Measurements from ENCODE around the gene NOC2L. TPM values are rescaled to one million over a fixed set of nuclear protein-coding genes. Genes with fewer than 3 reads are reported as not detected.
A peak's percentile ranks its signal among the peaks of the same experiment; 100 is the strongest.

NOC2L gene
- total RNA-seq, 6 donors from 2014 or later, result 28.7 to 66.0 (median 51.0) TPM

DNA sequence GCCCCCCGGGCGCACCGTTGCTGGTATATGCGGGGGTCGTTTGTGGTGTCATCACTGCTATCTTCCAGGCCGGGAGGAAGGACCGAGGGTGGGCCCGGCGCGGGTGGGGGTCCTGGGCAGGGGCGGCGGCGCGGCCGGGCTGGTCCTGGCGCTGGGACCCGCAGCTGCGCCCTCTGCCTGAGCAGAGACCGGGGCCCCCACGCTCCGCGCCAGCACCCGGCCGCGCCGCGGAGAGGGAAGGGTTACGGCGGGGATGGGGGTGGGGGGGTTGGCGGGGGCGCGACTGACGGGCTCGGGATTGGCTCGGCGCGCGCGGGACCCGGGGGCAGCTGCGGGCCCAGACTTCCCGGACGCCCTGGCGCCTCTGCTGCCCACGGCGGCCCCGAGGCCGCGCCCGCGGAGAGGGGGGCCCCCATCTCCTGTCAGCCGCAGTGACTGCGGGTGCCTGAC lies 49.2 kb downstream of the NOC2L start:
- Histone ChIP-seq H3K9me3 (no peaks in the 10 kb centered on the region), H3K4me3 (no peak overlapping the region), H3K36me3 (no peaks in the 10 kb centered on the region), H3K4me1 (peaks cover 19 to 33% (median 25%) of the 10 kb centered on the region in 4 donors), H3K27me3 (peaks cover 0 to 23% (median 10%) of the 10 kb centered on the region in 4 donors), H3K27ac (no peak overlapping the region)
- DNase-seq, result peak; percentile 15 to 83
- ATAC-seq (ENCODE audit: low FRiP score in 2 of 2), result no peak
- WGBS, 2 donors, result 10% methylated on average over 36 of the region's 53 CpGs; no CpG with 5 or more reads in 1 of the 2 donors
- TF ChIP-seq, protein P1, sequence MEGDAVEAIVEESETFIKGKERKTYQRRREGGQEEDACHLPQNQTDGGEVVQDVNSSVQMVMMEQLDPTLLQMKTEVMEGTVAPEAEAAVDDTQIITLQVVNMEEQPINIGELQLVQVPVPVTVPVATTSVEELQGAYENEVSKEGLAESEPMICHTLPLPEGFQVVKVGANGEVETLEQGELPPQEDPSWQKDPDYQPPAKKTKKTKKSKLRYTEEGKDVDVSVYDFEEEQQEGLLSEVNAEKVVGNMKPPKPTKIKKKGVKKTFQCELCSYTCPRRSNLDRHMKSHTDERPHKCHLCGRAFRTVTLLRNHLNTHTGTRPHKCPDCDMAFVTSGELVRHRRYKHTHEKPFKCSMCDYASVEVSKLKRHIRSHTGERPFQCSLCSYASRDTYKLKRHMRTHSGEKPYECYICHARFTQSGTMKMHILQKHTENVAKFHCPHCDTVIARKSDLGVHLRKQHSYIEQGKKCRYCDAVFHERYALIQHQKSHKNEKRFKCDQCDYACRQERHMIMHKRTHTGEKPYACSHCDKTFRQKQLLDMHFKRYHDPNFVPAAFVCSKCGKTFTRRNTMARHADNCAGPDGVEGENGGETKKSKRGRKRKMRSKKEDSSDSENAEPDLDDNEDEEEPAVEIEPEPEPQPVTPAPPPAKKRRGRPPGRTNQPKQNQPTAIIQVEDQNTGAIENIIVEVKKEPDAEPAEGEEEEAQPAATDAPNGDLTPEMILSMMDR (IDR thresholded peaks at IDR 0.05), result no peak
- TF ChIP-seq EP300 (IDR thresholded peaks at IDR 0.05) (no peak), POLR2A (IDR thresholded peaks at IDR 0.05) (no peak), POLR2AphosphoS5 (IDR thresholded peaks at IDR 0.05) (no peak)

DNA sequence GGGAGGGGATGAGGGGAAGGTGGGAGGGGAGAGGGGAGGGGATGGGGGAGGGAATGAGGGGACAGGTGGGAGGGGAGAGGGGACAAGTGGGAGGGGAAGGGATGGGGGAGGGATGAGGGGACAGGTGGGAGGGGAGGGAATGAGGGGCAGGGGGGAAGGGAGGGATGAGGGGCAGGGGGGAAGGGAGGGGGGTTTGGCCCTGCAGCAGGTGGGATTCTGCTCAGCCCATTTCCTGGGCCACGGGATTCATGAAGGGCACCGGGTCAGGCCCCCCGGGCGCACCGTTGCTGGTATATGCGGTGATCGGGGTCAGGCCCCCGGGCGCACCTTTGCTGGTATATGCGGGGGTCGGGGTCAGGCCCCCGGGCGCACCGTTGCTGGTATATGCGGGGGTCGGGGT lies 50.4 kb downstream of the NOC2L start:
- H3K9me3 ChIP-seq, result no peaks in the 10 kb centered on the region
- no peak overlapping the region for H3K27ac ChIP-seq
- no peak overlapping the region for H3K4me3 ChIP-seq
- DNase-seq (peak in 1 of 2 donors; percentile 71), ATAC-seq (ENCODE audit: low FRiP score in 2 of 2) (no peak)
- H3K4me1 ChIP-seq, result peaks cover 27 to 44% (median 32%) of the 10 kb centered on the region in 4 donors
- TF ChIP-seq, protein P1 (IDR thresholded peaks at IDR 0.05), result no peak
- no peak for TF ChIP-seq POLR2AphosphoS5 (IDR thresholded peaks at IDR 0.05)
- no peak for TF ChIP-seq POLR2A (IDR thresholded peaks at IDR 0.05)
- TF ChIP-seq EP300 (IDR thresholded peaks at IDR 0.05), result no peak
- 82 to 89% methylated on average over 8 to 9 of the region's 16 CpGs for WGBS, 2 donors
- peaks cover 0 to 32% (median 10%) of the 10 kb centered on the region in 4 donors for H3K27me3 ChIP-seq
- H3K36me3 ChIP-seq, result no peaks in the 10 kb centered on the region

DNA sequence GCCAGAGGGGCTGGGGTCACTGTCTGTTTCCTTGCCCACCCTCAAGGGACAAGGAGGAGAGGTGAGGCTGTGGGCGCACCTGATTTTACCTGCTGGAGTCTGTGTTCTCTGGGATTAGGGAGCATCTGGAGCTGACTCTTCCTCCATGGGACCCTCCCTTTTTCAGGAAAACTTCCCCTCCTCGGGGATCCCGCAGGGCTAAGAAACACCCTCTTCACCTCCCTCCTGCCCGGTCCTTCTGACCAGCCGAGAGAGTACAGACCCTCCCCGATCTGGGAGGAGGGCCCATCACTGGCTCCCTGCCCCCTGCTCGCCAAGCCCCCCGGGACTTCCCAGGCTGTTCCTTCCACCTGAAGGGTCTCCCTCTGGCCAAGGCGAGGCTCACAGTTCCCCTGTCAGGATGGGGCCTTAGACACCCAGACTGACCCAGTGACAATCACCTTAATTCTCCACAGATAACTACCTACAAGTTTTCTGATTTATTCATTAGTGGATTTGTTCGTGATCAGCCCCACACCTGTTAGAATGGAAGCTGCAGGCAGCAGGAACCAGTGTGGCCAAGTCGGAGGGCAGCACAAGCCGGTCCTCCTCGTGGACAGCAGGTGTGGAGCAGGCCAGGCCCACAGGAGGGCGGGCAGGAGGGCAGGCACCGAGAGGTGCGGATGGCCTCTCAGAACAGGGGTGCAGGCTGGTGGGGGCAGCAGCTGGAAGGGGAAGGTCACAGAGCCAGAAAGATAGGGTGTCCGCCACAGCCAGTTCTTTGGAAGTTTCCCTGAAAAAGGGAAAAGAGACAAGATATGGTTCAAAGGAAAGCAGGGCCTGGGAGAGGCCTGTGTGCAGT lies 51.2 kb downstream of the NOC2L start:
- no peaks in the 10 kb centered on the region for H3K9me3 ChIP-seq
- ATAC-seq (ENCODE audit: low FRiP score in 2 of 2), result no peak
- TF ChIP-seq, protein P1 (IDR thresholded peaks at IDR 0.05), result no peak
- H3K4me3 ChIP-seq, result no peak overlapping the region
- H3K4me1 ChIP-seq, result peaks cover 27 to 44% (median 32%) of the 10 kb centered on the region in 4 donors
- H3K27ac ChIP-seq, result no peak overlapping the region
- peak; percentile 12 to 44 for DNase-seq
- WGBS, 2 donors, result 82 to 83% methylated on average over 17 of the region's 17 CpGs
- H3K27me3 ChIP-seq, result peaks cover 0 to 34% (median 10%) of the 10 kb centered on the region in 4 donors
- H3K36me3 ChIP-seq, result no peaks in the 10 kb centered on the region

DNA sequence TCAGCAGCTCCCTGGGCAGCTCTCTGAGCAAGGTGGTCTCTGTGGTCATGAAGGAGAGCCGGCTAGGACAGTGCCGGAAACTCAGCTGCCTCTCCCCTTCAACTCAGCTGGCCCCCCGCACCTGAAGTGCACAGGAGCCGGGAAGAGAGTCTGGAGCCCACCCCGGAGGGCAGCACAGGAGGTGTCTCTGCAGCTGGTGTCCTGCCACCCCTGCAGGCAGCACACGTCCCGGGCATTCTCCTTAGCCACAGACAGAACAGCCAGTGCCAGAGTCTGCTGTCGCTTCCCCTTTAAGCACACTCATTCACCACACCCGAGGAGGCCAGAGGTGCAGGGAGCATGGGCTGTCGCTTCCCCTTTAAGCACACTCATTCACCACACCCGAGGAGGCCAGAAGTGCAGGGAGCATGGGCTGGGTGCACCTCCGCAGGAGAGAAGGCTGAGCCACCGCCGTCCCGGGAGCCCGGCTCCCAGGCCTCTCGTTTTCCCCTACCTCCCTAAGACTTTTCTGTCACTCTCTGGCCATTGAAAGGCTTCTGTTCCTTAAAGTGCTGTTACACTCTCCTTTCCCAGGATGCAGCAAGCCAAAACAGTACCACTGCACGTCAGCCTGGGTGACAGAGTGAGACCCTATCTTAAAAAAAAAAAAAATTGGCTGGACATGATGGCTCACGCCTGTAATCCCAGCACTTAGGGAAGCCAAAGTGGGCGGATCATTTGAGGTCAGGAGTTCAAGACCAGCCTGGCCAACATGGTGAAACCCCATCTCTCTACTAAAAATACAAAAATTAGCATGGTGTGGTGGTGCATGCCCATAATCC lies 52.2 kb downstream of the NOC2L start:
- ATAC-seq (ENCODE audit: low FRiP score in 2 of 2), result peak; percentile 47 to 66
- peaks cover 27 to 44% (median 32%) of the 10 kb centered on the region in 4 donors for H3K4me1 ChIP-seq

More for the DNA sequence above, 52.2 kb downstream of the NOC2L start:
- H3K36me3 ChIP-seq, result no peaks in the 10 kb centered on the region
- no peak overlapping the region for H3K4me3 ChIP-seq
- peaks cover 0 to 30% (median 9%) of the 10 kb centered on the region in 4 donors for H3K27me3 ChIP-seq
- TF ChIP-seq EP300 (IDR thresholded peaks at IDR 0.05), result no peak
- TF ChIP-seq, protein P1 (IDR thresholded peaks at IDR 0.05), result no peak
- TF ChIP-seq POLR2AphosphoS5 (IDR thresholded peaks at IDR 0.05), result no peak
- TF ChIP-seq POLR2A (IDR thresholded peaks at IDR 0.05), result no peak
- H3K9me3 ChIP-seq, result no peaks in the 10 kb centered on the region
- DNase-seq, result peak; percentile 60 to 81
- H3K27ac ChIP-seq, result no peak overlapping the region
- WGBS, 2 donors, result 18 to 19% methylated on average over 16 to 20 of the region's 20 CpGs
